Left lobe of liver (tissue), 2 donors: Measurements from ENCODE around the gene BCAS3. TPM values are rescaled to one million over a fixed set of nuclear protein-coding genes. Genes with fewer than 3 reads are reported as not detected.

Source experiments
- ATAC-seq: fragments of 200-7000 bp; cut with Tn5 transposase; one replicate; pipeline ENCODE4 v1.9.1; 2020; ENCODE audit warnings: mild to moderate bottlenecking, moderate library complexity
- DNase-seq: peaks from one replicate; pipeline ENCODE4 v3.0.0-alpha.2; 2020; ENCODE audit warnings: low spot score
- total RNA-seq: library from RNA; stranded (reverse); gene quantifications from one replicate; pipeline ENCODE4 v1.2.1, GENCODE V29; 2021
- donor health status: DM: no; HTN: no; CAD: no; lungs with moderate emphysema.
- donor health status: DM: no; HTN: yes; CAD: no.

BCAS3 gene
- total RNA-seq, 1 donor from 2014 or later: 20.9 TPM

DNA sequence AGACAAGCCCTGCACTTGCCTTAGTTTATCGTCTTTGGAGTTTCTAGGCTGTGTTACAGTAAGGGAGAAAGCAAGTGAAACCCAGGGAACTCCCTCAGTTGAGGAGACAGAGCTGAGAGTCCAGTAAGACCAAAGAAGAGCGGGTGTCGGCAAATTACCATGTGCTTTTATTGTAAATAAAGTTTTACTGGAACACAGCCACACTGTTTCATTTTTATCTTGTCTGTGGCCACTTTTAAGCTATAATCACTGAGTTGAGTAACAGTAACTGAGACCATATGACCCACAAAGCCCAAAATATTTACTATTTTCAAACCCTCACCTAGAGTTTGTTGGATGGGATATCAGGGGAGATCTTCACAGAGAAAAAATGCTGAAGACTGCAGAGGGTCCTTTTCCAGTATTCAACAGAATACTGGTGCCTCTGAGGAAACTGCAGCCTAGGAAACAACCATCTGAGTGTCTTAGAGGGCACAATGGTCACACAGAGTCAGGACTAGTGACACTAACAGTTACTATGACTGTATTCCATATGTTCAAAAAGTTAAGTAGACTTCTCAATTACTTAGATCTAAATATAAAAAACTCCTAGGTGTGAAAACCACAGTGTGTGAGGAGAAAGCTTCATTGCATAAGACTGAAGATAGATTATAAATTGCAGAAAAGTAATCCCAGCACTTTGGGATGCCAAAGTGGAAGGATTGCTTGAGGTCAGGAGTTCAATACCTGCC, 370.9 kb downstream of the BCAS3 start:
- DNase-seq: no peak
- no peak for ATAC-seq

- ATAC-seq: no peak
- no peak for DNase-seq
These were observed 375.8 kb downstream of the BCAS3 start for GRCh38 chr17:61053469-61053868.

- no peak for ATAC-seq
- no peak for DNase-seq
These were observed 376.8 kb downstream of the BCAS3 start for GRCh38 chr17:61054436-61054835.

DNA sequence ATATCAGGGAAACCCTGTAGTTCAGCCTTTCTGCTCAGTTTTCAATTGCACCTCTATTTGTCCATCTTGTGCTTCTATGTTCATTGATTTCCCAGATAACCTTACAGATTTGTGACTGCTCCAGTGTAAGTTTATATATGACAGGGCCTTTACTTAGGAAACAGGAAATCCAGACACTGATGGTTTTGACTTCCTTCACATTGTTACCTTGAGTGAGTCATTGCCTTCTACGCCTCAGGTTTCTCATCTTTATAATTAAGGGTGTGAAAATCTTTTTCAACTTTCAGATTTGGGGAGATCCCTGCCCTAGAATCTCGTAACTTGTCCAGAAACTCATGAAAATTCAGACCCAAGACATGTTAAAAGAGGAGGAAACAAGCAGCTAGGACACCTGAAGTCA, 379.6 kb downstream of the BCAS3 start:
- ATAC-seq (no peak), DNase-seq (no peak)

- ATAC-seq (no peak), DNase-seq (no peak)
These were observed 380.4 kb downstream of the BCAS3 start for GRCh38 chr17:61058066-61058465.

GRCh38 chr17:61063528-61063927, 385.9 kb downstream of the BCAS3 start:
- DNase-seq (no peak), ATAC-seq (no peak)

- DNase-seq: no peak
- ATAC-seq: peak; percentile 60
These were observed 386.7 kb downstream of the BCAS3 start for GRCh38 chr17:61064087-61064951.

- ATAC-seq: peak; percentile 90
- DNase-seq: no peak
These were observed 387.7 kb downstream of the BCAS3 start for GRCh38 chr17:61065263-61065773.

DNA sequence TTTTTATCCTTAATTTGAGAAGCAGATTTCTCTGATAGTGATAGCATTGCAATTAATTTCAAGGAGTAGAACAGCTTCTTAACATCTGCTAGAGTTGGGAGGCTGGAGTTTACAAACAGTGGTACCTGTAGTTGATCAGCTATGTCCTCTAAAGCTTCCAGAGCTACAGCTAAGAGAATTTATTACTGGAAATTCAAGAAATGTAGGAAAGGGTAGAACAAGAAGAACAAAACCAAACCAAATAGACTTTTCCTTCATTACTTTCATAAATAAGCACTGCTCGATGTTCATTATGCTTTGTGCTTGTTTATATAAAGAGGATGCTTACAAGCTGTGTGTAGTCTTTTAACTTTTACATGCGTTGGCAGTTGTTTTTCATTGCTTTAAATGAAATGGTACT, 388.4 kb downstream of the BCAS3 start:
- ATAC-seq: no peak
- DNase-seq: no peak

- DNase-seq: no peak
These were observed 393.0 kb downstream of the BCAS3 start for GRCh38 chr17:61070649-61071048.

DNA sequence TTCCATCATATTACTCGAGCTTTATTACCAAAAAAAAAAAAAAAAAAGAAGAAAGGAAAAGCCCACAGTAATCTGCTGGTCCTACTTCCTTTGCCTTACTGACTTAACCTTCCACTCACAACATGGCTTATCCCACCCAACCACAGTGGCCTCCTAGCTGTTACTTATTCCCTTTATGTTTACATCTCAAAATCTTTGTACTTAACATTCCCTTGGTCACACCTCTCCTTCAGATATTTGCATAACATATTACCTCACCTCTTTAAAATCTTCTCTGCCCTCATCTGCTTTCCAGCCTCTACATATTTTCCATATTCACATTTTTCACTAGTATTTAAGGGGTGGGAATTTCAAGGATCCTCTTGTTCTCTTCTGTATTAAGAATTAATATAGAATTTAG, 395.0 kb downstream of the BCAS3 start:
- ATAC-seq: no peak
- no peak for DNase-seq

More at GRCh38 chr17:61070649-61071048, 393.0 kb downstream of the BCAS3 start:
- no peak for ATAC-seq

DNA sequence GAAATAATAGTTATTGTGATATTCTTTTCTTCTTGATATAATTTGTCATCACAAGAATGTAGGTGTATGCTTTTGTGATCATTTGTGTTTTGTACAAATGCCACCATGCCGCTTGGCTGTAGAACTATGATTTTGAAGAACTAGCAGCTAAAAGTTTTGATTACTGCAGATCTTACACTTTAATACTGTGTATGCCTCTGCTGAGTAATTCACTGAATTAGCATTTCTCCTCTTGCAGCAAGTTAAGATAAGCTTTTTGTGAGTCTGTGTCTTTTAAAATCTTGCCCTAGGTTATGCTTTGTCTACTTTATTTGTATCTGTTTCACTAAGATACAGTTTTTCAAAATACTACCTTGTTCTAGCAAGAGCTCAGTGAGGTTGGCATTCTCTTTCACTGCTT, 395.5 kb downstream of the BCAS3 start:
- ATAC-seq (no peak), DNase-seq (no peak)

- ATAC-seq (no peak), DNase-seq (no peak)
These were observed 396.3 kb downstream of the BCAS3 start for GRCh38 chr17:61073799-61074513.

GRCh38 chr17:61075988-61076387, 398.3 kb downstream of the BCAS3 start:
- no peak for ATAC-seq
- DNase-seq: no peak

- no peak for DNase-seq
- peak; percentile 66 for ATAC-seq
These were observed 399.0 kb downstream of the BCAS3 start for GRCh38 chr17:61076621-61077031.

DNA sequence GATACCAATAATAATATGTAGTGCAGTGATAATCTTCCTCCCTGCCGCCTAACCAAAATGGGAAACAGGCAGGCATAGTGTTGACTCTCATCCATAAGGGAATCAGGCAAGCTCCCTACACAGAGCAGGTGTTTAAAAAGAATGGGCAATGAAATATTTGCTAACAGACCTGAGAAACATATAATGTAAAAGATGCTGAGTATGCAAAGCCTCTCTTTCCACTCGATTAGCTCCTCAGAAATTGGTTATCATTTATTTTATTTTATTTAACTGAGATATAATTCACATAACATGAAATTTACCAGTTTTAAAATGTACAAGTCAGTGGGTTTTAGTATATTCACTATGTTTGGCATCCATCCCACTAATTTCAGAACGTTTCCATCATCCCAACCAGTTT, 404.3 kb downstream of the BCAS3 start:
- no peak for ATAC-seq
- DNase-seq: no peak

DNA sequence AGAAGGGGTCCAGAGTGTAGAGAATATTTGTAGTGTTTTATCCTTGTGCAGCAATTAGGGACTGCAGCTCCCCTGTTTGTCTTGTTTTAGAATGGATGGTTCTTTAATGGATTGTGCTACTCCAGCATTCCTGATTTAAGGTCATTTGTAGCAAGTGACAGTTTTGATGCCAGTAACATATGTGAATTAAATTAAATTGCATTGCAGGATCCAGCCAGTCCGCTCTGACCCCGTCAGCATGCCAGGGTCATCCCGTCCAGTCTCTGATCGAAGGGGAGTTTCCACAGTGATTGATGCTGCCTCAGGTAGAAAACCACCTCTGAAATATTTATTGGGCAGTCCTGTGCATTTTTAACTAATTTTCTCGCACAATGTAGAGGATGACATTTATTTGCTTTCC, 406.6 kb downstream of the BCAS3 start:
- DNase-seq: no peak
- no peak for ATAC-seq

DNA sequence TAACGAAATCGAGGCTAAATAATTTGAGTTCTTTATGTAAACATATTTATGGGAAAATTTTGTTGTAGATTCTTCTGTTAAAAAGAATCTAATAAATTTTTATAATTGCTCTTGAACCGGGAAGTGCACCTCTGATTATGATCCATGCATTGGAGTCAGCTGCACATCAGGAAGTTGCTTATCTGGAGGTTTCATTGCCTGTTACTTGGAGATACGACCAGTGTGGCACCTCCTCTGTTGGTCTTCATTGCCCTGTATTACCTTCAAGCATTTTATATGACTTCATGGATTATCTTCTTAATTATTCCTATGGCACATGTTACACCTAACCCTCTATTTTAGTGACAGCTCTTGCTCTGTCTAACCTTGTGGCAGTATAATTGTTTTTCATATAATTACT, 409.4 kb downstream of the BCAS3 start:
- no peak for DNase-seq

DNA sequence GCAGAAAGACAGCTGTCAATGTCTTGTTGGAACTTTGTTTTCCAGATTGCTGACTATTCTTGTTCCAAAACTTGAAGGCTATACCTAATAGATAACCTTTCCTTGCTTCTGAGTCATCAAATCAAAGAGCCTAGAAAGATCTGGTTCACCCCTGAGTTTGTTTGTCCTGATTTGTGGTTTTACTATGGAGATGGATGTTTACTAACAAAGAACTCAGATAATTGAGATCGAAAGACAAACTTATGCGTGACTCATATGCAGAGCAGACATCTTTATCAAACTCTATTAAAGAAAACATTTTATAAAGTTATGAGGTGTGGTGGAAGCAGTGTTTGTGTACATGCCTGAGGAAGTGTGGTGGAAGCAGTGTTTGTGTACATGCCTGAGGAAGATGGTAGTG, 410.9 kb downstream of the BCAS3 start:
- no peak for ATAC-seq
- DNase-seq: no peak

More for the DNA sequence above, 409.4 kb downstream of the BCAS3 start:
- no peak for ATAC-seq

- ATAC-seq (no peak), DNase-seq (no peak)
These were observed 413.4 kb downstream of the BCAS3 start for GRCh38 chr17:61091096-61091495.

DNA sequence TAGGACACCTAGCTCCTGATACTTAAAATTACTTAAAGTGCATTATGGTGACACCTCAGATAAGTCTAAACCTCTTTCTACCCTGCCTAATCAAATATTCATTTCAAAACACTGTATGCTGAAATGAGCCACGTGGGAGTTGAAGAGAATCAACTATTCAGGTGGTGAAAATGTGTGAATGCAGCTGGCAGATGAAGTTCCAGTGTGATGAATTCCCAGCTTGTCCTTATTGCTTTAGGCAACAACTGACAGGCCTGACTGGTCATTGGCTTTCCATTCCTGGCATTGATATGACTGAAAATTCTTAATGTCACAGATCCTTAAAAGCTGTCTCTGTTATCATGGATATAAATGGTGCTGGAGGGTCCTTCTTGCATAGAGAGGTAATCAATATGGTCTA, 420.1 kb downstream of the BCAS3 start:
- DNase-seq (no peak), ATAC-seq (no peak)
